H1 (cell line): Measurements from ENCODE around the gene RABEP2. TPM values are rescaled to one million over a fixed set of nuclear protein-coding genes. Genes with fewer than 3 reads are reported as not detected.

ENCODE experiments used
- GTF2F1 ChIP-seq: IDR thresholded peaks from 2 replicates; pipeline ENCODE4 v1.6.1; 2012; ENCODE audit warnings: low read depth, low read length, improper control_type of control experiment, borderline replicate concordance
- SIRT6 ChIP-seq: IDR thresholded peaks from one replicate; pipeline ENCODE4 v1.7.1; 2012; ENCODE audit warnings: low read length, inconsistent platforms
- SP2 ChIP-seq: IDR thresholded peaks from 2 replicates; pipeline ENCODE4 v1.6.1; 2012; ENCODE audit warnings: mild to moderate bottlenecking, low read length, inconsistent platforms
- SRF ChIP-seq: IDR thresholded peaks from 2 replicates; pipeline ENCODE4 v1.6.1; 2011; ENCODE audit warnings: mild to moderate bottlenecking, low read depth, low read length, moderate library complexity
- polyA plus RNA-seq, 7 experiments: library from polyadenylated mRNA; depleted of rRNA in 3 of 7; stranded (reverse) in 5 of 7; unstranded in 2 of 7; fragments of >200 nt in 5 of 7; fragments of 200-250 nt in 2 of 7; gene quantifications; 1 replicate in 5 of 7; 2 replicates in 1 of 7; 4 replicates in 1 of 7; pipeline versions ENCODE4 v1.2.1 to v1.2.3, GENCODE V29; 2011 to 2013; ENCODE audit warnings: missing spikeins in 2 of 7, mixed read lengths in 2 of 7
- total RNA-seq: library from RNA; stranded (reverse); fragmentation: NEBNext Ultra II Directional; extraction: Animal tissue kit (Norgen Biotek cat#: 25700); gene quantifications from 2 replicates; pipeline ENCODE4 v1.2.1, GENCODE V29; 2021
- TF ChIP-seq, protein P1 (sequence below): fragments of 300-600 bp; sonication (generic); IDR thresholded peaks from 2 replicates; pipeline ENCODE4 v1.7.1; 2012; ENCODE audit warnings: low read length, moderate library complexity, mild to moderate bottlenecking, inconsistent platforms; ENCODE audit not compliant: insufficient replicate concordance
- TF ChIP-seq, protein P2 (sequence below): IDR thresholded peaks from 2 replicates; pipeline ENCODE4 v1.6.1; 2011; ENCODE audit warnings: low read length, improper control_type of control experiment

Gene RABEP2
- total and polyA plus RNA-seq, 2 of the 8 experiments (the other 6 are each of a cell fraction or from before 2014, with no cell fraction given) = 10.4 to 14.9 TPM

DNA sequence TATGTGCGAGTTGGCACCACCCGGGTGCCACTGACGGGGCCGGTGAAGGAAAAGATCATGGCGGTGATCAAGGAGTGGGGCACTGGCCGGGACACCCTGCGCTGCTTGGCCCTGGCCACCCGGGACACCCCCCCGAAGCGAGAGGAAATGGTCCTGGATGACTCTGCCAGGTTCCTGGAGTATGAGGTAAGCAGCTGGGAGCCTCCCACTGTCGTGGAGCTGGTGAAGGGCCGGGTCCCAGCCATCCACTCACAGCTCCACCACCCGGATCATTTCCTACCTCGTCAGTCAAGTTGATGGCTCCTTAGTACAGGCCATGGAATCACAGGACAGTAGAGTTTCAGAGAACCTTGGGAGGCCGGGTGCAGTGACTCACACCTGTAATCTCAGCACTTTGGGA lies 26.8 kb downstream of the RABEP2 start (continued):
- TF ChIP-seq, protein P1, sequence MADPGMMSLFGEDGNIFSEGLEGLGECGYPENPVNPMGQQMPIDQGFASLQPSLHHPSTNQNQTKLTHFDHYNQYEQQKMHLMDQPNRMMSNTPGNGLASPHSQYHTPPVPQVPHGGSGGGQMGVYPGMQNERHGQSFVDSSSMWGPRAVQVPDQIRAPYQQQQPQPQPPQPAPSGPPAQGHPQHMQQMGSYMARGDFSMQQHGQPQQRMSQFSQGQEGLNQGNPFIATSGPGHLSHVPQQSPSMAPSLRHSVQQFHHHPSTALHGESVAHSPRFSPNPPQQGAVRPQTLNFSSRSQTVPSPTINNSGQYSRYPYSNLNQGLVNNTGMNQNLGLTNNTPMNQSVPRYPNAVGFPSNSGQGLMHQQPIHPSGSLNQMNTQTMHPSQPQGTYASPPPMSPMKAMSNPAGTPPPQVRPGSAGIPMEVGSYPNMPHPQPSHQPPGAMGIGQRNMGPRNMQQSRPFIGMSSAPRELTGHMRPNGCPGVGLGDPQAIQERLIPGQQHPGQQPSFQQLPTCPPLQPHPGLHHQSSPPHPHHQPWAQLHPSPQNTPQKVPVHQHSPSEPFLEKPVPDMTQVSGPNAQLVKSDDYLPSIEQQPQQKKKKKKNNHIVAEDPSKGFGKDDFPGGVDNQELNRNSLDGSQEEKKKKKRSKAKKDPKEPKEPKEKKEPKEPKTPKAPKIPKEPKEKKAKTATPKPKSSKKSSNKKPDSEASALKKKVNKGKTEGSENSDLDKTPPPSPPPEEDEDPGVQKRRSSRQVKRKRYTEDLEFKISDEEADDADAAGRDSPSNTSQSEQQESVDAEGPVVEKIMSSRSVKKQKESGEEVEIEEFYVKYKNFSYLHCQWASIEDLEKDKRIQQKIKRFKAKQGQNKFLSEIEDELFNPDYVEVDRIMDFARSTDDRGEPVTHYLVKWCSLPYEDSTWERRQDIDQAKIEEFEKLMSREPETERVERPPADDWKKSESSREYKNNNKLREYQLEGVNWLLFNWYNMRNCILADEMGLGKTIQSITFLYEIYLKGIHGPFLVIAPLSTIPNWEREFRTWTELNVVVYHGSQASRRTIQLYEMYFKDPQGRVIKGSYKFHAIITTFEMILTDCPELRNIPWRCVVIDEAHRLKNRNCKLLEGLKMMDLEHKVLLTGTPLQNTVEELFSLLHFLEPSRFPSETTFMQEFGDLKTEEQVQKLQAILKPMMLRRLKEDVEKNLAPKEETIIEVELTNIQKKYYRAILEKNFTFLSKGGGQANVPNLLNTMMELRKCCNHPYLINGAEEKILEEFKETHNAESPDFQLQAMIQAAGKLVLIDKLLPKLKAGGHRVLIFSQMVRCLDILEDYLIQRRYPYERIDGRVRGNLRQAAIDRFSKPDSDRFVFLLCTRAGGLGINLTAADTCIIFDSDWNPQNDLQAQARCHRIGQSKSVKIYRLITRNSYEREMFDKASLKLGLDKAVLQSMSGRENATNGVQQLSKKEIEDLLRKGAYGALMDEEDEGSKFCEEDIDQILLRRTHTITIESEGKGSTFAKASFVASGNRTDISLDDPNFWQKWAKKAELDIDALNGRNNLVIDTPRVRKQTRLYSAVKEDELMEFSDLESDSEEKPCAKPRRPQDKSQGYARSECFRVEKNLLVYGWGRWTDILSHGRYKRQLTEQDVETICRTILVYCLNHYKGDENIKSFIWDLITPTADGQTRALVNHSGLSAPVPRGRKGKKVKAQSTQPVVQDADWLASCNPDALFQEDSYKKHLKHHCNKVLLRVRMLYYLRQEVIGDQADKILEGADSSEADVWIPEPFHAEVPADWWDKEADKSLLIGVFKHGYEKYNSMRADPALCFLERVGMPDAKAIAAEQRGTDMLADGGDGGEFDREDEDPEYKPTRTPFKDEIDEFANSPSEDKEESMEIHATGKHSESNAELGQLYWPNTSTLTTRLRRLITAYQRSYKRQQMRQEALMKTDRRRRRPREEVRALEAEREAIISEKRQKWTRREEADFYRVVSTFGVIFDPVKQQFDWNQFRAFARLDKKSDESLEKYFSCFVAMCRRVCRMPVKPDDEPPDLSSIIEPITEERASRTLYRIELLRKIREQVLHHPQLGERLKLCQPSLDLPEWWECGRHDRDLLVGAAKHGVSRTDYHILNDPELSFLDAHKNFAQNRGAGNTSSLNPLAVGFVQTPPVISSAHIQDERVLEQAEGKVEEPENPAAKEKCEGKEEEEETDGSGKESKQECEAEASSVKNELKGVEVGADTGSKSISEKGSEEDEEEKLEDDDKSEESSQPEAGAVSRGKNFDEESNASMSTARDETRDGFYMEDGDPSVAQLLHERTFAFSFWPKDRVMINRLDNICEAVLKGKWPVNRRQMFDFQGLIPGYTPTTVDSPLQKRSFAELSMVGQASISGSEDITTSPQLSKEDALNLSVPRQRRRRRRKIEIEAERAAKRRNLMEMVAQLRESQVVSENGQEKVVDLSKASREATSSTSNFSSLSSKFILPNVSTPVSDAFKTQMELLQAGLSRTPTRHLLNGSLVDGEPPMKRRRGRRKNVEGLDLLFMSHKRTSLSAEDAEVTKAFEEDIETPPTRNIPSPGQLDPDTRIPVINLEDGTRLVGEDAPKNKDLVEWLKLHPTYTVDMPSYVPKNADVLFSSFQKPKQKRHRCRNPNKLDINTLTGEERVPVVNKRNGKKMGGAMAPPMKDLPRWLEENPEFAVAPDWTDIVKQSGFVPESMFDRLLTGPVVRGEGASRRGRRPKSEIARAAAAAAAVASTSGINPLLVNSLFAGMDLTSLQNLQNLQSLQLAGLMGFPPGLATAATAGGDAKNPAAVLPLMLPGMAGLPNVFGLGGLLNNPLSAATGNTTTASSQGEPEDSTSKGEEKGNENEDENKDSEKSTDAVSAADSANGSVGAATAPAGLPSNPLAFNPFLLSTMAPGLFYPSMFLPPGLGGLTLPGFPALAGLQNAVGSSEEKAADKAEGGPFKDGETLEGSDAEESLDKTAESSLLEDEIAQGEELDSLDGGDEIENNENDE = no peak
- TF ChIP-seq SP2 (no peak), GTF2F1 (no peak), SIRT6 (no peak), SRF (no peak)
- TF ChIP-seq, protein P2, sequence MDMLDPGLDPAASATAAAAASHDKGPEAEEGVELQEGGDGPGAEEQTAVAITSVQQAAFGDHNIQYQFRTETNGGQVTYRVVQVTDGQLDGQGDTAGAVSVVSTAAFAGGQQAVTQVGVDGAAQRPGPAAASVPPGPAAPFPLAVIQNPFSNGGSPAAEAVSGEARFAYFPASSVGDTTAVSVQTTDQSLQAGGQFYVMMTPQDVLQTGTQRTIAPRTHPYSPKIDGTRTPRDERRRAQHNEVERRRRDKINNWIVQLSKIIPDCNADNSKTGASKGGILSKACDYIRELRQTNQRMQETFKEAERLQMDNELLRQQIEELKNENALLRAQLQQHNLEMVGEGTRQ = no peak
